ENCODE data around the gene FBN3.

DNA sequence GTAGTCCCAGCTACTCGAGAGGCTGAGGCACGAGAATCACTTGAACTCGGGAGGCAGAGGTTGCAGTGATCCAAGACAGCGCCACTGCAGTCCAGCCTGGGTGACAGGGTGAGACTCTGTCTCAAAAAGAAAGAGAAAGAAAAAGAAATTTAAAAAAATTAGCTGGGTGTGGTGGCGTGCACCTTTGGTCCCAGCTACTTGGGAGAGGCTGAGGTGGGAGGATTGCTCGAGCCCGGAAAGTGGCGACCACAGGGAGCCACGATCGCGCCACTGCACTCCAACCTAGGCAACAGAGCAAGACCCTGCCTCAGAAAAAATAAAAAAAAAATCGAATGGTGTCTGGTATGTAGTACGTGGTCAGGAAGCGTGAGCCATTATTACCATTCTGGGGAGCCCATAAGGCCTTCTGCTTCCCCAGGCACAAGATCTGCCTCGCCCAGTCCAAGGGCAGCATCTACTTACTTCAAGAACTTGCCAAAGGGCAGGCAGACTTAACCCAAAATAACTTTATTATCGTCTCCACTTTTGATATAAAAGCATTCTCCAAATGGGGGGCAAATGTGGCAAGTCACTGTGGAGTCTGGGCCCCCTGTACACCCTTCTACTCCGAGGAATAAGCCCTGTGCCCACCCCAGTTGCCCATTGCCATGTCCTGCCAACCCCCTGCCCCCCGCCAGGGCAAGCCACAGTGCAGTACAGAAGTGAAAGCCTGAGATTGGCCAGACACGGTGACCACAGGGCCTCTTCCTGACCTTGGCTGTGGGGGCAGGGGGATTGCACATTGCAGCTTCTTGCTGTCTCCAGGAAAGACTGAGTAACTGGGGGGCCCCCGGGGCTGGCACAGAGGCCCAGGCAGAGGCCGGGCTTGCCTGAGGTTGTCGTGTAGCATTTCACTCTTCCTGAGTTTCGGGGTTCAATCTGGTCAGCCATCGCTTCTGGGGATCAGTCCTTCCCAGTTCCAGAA lies 84.2 kb downstream of the FBN3 start:
- TF ChIP-seq TEAD4 (IDR thresholded peaks at IDR 0.05), result no peak
- TF ChIP-seq, protein P1, sequence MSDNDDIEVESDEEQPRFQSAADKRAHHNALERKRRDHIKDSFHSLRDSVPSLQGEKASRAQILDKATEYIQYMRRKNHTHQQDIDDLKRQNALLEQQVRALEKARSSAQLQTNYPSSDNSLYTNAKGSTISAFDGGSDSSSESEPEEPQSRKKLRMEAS (IDR thresholded peaks at IDR 0.05), result no peak
- TF ChIP-seq, protein P2, sequence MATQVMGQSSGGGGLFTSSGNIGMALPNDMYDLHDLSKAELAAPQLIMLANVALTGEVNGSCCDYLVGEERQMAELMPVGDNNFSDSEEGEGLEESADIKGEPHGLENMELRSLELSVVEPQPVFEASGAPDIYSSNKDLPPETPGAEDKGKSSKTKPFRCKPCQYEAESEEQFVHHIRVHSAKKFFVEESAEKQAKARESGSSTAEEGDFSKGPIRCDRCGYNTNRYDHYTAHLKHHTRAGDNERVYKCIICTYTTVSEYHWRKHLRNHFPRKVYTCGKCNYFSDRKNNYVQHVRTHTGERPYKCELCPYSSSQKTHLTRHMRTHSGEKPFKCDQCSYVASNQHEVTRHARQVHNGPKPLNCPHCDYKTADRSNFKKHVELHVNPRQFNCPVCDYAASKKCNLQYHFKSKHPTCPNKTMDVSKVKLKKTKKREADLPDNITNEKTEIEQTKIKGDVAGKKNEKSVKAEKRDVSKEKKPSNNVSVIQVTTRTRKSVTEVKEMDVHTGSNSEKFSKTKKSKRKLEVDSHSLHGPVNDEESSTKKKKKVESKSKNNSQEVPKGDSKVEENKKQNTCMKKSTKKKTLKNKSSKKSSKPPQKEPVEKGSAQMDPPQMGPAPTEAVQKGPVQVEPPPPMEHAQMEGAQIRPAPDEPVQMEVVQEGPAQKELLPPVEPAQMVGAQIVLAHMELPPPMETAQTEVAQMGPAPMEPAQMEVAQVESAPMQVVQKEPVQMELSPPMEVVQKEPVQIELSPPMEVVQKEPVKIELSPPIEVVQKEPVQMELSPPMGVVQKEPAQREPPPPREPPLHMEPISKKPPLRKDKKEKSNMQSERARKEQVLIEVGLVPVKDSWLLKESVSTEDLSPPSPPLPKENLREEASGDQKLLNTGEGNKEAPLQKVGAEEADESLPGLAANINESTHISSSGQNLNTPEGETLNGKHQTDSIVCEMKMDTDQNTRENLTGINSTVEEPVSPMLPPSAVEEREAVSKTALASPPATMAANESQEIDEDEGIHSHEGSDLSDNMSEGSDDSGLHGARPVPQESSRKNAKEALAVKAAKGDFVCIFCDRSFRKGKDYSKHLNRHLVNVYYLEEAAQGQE (IDR thresholded peaks at IDR 0.05; ENCODE audit: low read depth), result no peak
- TF ChIP-seq RAD21 (IDR thresholded peaks at IDR 0.05; ENCODE audit: low read depth), result no peak
- no peak for TF ChIP-seq FOXM1 (IDR thresholded peaks at IDR 0.05; ENCODE audit: borderline replicate concordance, low read depth)
- no peak for TF ChIP-seq EP300 (IDR thresholded peaks at IDR 0.05; ENCODE audit: borderline replicate concordance)
- TF ChIP-seq NFIC (IDR thresholded peaks at IDR 0.05), result no peak
- no peak for TF ChIP-seq YY1 (IDR thresholded peaks at IDR 0.05; ENCODE audit: low read depth)
